ENCODE measurements around the gene NR1H4.

NR1H4 gene

GRCh38 chr12:100493396-100494012 is 19.8 kb downstream of the NR1H4 start:
- H3K9me3 ChIP-seq (ENCODE audit: control insufficient read depth, insufficient read depth, low read depth, low read length) = no peaks in the 10 kb centered on the region
- H3K27ac ChIP-seq (ENCODE audit: extremely low read depth, low read depth, low read length) = no peak overlapping the region
- no peak for TF ChIP-seq GLI4 (tag by site-specific recombination; IDR thresholded peaks at IDR 0.05)
- TF ChIP-seq, protein P1, sequence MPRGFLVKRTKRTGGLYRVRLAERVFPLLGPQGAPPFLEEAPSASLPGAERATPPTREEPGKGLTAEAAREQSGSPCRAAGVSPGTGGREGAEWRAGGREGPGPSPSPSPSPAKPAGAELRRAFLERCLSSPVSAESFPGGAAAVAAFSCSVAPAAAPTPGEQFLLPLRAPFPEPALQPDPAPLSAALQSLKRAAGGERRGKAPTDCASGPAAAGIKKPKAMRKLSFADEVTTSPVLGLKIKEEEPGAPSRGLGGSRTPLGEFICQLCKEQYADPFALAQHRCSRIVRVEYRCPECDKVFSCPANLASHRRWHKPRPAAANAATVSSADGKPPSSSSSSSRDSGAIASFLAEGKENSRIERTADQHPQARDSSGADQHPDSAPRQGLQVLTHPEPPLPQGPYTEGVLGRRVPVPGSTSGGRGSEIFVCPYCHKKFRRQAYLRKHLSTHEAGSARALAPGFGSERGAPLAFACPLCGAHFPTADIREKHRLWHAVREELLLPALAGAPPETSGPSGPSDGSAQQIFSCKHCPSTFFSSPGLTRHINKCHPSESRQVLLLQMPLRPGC (tag by site-specific recombination; IDR thresholded peaks at IDR 0.05) = no peak
- TF ChIP-seq ZNF530 (tag by site-specific recombination; IDR thresholded peaks at IDR 0.05; ENCODE audit: low read depth) = no peak
- TF ChIP-seq ZSCAN16 (tag by site-specific recombination; IDR thresholded peaks at IDR 0.05) = no peak
- no peak for TF ChIP-seq ZNF837 (tag by site-specific recombination; IDR thresholded peaks at IDR 0.05)
- ChIA-PET POLR2A (no interaction called here), CTCF (no interaction called here)
- no peaks in the 10 kb centered on the region for H3K36me3 ChIP-seq (ENCODE audit: control insufficient read depth in 2 of 2, insufficient read depth in 1 of 2, low read length in 2 of 2)
- H3K4me3 ChIP-seq (ENCODE audit: low read depth, low read length) = no peak overlapping the region
- H3K4me1 ChIP-seq (ENCODE audit: control insufficient read depth, insufficient read depth, low read length) = no peaks in the 10 kb centered on the region

DNA sequence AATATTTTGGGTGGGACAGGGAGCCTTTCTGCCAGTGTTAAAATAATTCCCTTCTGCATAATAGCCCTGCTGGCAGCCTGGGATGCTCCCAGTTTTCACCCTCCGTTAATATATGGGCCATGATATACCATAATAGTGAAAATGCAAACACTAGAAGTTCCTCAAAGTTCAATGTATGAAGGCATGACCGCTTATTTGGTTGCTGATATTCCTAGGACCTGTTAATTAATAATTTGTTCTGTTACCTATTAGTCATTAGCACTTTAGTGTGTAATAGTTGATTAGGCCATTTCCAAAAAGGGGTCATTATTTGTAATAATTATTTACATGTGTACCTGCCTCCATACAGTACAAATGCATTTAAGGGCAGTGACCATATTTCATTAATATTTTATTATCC is 20.4 kb downstream of the NR1H4 start:
- no peaks in the 10 kb centered on the region for H3K4me1 ChIP-seq (ENCODE audit: control insufficient read depth, insufficient read depth, low read length)
- no peaks in the 10 kb centered on the region for H3K9me3 ChIP-seq (ENCODE audit: control insufficient read depth, insufficient read depth, low read depth, low read length)
- TF ChIP-seq ZNF394 (tag by site-specific recombination; IDR thresholded peaks at IDR 0.05; ENCODE audit: borderline replicate concordance) (no peak), PRDM2 (tag by site-specific recombination; IDR thresholded peaks at IDR 0.05; ENCODE audit: borderline replicate concordance) (no peak), REST (tag by site-specific recombination; IDR thresholded peaks at IDR 0.05) (no peak), ZNF391 (tag by site-specific recombination; IDR thresholded peaks at IDR 0.05; ENCODE audit: borderline replicate concordance, low read depth) (no peak), ZNF26 (tag by site-specific recombination; IDR thresholded peaks at IDR 0.05) (no peak), WT1 (tag by site-specific recombination; IDR thresholded peaks at IDR 0.05) (no peak), ZNF664 (tag by site-specific recombination; IDR thresholded peaks at IDR 0.05) (no peak)
- TF ChIP-seq, protein P2, sequence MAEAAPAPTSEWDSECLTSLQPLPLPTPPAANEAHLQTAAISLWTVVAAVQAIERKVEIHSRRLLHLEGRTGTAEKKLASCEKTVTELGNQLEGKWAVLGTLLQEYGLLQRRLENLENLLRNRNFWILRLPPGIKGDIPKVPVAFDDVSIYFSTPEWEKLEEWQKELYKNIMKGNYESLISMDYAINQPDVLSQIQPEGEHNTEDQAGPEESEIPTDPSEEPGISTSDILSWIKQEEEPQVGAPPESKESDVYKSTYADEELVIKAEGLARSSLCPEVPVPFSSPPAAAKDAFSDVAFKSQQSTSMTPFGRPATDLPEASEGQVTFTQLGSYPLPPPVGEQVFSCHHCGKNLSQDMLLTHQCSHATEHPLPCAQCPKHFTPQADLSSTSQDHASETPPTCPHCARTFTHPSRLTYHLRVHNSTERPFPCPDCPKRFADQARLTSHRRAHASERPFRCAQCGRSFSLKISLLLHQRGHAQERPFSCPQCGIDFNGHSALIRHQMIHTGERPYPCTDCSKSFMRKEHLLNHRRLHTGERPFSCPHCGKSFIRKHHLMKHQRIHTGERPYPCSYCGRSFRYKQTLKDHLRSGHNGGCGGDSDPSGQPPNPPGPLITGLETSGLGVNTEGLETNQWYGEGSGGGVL (tag by site-specific recombination; IDR thresholded peaks at IDR 0.05) = no peak
- CTCF ChIA-PET = no interaction called here
- H3K27ac ChIP-seq (ENCODE audit: extremely low read depth, low read depth, low read length) = no peak overlapping the region
- H3K4me3 ChIP-seq (ENCODE audit: low read depth, low read length) = no peak overlapping the region
- H3K36me3 ChIP-seq (ENCODE audit: control insufficient read depth in 2 of 2, insufficient read depth in 1 of 2, low read length in 2 of 2) = no peaks in the 10 kb centered on the region
- POLR2A ChIA-PET = no interaction called here

Measured in HEK293 (cell line).